HG02623 (cell line): ENCODE data around the gene USP2.

Source experiments
- ATAC-seq: cut with Tn5 transposase; IDR thresholded peaks from one replicate; pipeline ENCODE4 v1.9.1; 2021; ENCODE audit warnings: moderate library complexity; ENCODE audit not compliant: unreplicated experiment

USP2 gene

GRCh38 chr11:119363851-119364590, 17.5 kb downstream of the USP2 start:
- no peak for ATAC-seq

GRCh38 chr11:119363081-119363850, 18.2 kb downstream of the USP2 start:
- no peak for ATAC-seq

GRCh38 chr11:119362741-119363080, 18.8 kb downstream of the USP2 start:
- no peak for ATAC-seq

GRCh38 chr11:119361941-119362725, 19.4 kb downstream of the USP2 start:
- ATAC-seq: no peak

GRCh38 chr11:119361056-119361787, 20.3 kb downstream of the USP2 start:
- no peak for ATAC-seq

- no peak for ATAC-seq
Observed at GRCh38 chr11:119359365-119360214, 21.9 kb downstream of the USP2 start.

GRCh38 chr11:119357074-119357473, 24.4 kb downstream of the USP2 start:
- ATAC-seq: no peak

GRCh38 chr11:119356349-119357031, 25.0 kb downstream of the USP2 start:
- ATAC-seq: peak; percentile 53

- ATAC-seq: no peak
Observed at GRCh38 chr11:119355091-119355843, 26.2 kb downstream of the USP2 start.

GRCh38 chr11:119352857-119353260, 28.6 kb downstream of the USP2 start:
- ATAC-seq: no peak

GRCh38 chr11:119351232-119351631, 30.3 kb downstream of the USP2 start:
- no peak for ATAC-seq

GRCh38 chr11:119350302-119350701, 31.2 kb downstream of the USP2 start:
- ATAC-seq: no peak

- ATAC-seq: no peak
Observed at GRCh38 chr11:119347940-119348605, 33.4 kb downstream of the USP2 start.

GRCh38 chr11:119347242-119347641, 34.2 kb downstream of the USP2 start:
- ATAC-seq: no peak

GRCh38 chr11:119346605-119347004, 34.9 kb downstream of the USP2 start, which contains the start of gene MFRP:
Gene MFRP, minus strand, starts transcription at chr11:119346705. Its CDS starts 192 bp downstream, at chr11:119346513.
- ATAC-seq: no peak

GRCh38 chr11:119345685-119346084, 35.8 kb downstream of the USP2 start:
- ATAC-seq: no peak

- no peak for ATAC-seq
Observed at GRCh38 chr11:119344291-119345010, 37.0 kb downstream of the USP2 start.
